HG03354 (cell line): ENCODE results near the gene GPRC5C.
A peak's percentile ranks its signal among the peaks of the same experiment; 100 is the strongest.

Experiments used
- ATAC-seq: cut with Tn5 transposase; IDR thresholded peaks from one replicate; pipeline ENCODE4 v1.9.1; 2021; ENCODE audit warnings: mild to moderate bottlenecking; ENCODE audit not compliant: unreplicated experiment, poor library complexity, severe bottlenecking

GPRC5C gene

DNA sequence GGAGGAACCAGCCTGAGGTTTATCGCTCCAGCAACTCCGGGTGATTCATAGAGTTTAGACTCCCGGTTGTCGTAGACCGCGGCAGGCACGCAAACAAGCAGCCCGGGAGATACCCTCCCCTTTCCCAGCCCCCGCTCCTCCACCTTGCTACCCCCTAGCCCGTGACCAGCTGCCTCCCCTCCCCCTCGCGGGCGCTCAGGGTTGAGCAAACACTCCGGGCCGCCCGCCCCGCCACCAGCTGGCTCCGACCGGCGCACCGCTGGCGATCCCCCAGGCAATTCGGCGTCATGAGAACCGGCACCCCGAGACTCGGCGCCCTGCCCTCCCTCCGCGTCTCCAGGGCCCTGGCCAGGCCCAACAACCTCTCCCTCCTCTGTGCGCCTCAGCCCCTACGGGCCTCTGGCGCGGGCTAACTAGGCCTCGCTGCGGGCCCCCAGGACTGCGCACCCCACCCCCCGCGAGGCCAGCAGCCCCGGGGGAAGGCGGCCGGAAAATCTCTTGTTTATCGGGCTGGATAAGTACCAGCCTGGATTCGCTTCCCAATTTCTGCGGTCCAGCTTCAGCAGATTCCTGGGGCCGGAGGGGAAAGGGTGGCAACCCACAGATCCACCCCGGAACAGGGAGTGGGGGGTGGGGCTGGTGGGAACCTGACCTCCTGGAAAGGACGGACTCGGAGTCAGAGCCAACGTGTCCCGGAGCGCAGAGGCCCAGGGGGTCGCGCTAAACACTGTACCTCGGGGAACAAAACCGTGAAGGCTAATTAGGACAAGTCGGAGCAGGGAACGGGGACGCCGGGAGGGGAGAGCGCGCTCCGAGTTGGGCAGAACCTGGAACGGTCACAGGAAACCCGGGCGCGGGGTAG lies 951 bp upstream of the GPRC5C start:
- peak; percentile 54 for ATAC-seq

DNA sequence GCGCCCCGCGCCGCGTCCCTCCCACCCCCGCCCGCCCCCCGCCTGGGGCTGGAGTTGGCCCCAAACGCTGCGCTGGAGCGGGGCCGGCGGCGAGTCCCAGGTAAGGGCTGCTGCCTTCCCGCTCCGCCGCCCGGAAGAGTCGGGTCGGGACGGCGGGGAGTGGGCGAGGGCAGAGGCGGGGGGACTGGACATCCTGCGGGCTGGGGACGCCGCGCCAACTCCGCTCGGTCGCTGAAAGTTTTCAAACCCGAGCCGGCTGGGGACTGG lies 469 bp downstream of the GPRC5C start:
- no peak for ATAC-seq

DNA sequence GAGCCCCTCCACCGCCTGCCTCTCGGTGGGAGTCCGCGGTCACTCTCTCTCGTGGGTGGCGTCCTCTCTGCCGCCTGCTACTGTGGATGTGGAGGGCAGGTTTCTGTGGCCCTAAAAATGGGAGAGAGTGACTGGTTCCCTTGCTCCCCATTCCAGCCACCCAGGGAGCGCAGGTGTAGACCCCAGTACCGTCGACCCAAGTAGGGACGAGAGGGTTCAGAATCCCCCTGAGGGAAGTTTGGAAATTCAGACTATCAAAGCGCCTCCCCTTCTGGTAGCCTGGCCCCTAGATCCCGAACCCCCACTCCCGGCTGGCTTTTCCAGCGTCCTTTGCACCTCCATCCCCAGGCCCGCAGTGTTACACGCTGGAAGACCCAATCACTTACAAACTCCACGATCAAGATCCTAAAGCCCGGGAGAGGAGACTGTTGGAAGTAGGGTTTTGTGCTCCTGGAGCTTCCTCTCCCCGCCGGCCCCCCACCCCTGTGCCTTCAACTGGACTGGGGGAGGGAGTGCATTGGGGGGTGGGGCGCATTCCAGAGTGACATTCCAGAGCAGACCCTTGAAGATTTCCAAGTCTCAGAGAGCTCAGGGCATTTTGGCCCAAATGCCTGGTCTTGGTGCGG lies 991 bp downstream of the GPRC5C start:
- ATAC-seq, result no peak

DNA sequence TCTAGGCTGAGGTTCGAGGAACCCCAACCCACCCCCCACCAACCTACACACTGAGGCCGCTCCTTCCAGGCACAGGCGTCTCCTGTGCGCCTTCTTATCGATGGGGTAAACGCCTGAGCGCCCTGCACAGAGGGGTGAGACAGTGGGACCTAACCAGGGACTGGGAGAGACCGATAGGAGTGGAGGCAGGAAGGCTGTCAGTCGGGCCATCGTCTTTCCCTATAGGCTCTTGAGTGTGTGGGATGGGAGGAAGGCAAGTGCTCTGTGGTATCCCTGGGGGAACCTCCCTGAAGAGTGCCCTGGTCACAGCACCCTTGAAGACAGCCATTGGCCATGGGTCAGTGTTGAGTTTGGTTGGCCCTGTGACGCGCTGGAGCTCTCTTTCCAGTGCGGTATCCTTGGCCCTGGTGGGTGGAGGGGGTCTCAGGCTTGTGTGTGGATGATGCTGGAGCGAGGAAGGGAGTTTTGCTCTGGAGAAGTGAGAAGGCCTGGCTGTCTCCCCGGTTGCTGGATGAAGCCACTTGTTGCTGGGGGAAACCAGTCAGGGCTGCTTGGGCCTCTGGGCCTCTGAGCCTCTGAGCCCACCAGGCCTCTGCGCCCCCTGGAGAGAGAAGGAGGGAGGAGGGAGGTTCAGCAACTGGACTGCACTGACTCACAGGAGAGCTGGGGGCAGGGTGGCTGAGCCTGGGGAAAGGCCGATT lies 1.7 kb downstream of the GPRC5C start:
- no peak for ATAC-seq

DNA sequence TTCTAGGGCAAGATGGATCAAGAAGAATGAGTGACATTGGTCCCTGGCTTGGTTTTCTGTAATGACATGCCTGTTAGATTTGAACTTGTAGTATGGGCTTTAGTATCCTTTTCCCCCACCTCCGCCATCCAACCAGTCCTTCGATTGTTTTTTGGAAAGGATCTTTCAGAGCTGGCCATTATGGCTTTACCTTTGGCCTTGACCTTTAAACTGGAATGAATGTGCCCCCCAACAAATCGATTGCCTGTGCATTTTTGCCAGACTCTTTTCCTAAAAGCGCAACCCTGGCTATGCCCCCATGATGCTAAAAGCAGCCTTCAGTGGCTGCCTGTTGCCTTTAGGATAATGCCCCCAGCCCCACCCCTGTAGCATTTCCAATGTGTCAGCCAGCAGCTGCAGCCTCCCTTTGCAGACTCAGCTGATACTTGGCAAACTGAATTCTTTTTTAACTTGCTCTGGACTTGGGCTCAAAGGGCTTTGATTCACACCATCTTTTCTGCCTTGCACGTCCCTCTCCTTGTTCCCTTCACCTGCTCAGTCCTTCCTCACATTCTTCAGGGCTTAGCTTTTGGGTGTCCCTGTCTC lies 4.0 kb downstream of the GPRC5C start:
- no peak for ATAC-seq

DNA sequence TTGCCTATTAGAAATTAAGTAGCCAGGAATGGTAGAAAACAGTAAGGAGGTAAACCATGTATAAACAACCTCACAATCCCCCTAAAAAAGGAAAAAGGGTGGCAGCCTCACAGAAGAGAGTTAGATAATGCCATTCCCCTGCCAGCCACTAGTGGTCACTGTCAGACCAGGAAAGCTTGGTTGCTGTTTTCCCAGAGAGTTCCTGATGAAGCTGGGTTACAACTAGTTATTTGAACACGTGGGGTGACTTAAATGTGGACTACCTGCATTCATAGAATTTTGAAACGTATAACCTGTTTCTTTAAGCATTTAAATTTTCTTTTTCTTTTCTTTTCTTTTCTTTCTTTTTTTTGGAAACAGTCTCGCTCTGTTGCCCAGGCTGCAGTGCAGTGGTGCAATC lies 5.8 kb downstream of the GPRC5C start:
- ATAC-seq, result no peak

DNA sequence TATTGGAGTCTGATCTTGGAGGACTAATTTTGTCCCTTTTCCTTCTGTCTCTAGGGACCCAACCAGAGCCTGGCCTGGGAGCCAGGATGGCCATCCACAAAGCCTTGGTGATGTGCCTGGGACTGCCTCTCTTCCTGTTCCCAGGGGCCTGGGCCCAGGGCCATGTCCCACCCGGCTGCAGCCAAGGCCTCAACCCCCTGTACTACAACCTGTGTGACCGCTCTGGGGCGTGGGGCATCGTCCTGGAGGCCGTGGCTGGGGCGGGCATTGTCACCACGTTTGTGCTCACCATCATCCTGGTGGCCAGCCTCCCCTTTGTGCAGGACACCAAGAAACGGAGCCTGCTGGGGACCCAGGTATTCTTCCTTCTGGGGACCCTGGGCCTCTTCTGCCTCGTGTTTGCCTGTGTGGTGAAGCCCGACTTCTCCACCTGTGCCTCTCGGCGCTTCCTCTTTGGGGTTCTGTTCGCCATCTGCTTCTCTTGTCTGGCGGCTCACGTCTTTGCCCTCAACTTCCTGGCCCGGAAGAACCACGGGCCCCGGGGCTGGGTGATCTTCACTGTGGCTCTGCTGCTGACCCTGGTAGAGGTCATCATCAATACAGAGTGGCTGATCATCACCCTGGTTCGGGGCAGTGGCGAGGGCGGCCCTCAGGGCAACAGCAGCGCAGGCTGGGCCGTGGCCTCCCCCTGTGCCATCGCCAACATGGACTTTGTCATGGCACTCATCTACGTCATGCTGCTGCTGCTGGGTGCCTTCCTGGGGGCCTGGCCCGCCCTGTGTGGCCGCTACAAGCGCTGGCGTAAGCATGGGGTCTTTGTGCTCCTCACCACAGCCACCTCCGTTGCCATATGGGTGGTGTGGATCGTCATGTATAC lies 8.0 kb downstream of the GPRC5C start:
- ATAC-seq, result no peak

DNA sequence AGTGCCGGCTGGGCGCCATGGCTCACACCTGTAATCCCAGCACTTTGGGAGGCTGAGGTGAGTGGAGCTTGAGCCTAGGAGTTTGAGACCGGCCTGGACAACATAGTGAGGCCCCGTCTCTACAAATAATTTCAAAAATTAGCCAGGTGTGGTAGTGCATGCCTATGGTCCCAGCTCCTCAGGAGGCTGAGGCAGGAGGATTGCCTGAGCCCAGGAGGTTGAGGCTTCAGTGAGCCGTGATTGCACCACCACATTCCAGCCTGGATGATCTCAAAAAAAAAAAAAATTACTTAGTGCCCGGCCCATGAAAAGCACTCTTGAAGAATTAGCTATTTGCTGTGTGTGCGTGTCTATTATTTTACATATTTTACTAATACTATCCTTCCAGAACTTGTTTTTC lies 9.6 kb downstream of the GPRC5C start:
- ATAC-seq, result no peak

DNA sequence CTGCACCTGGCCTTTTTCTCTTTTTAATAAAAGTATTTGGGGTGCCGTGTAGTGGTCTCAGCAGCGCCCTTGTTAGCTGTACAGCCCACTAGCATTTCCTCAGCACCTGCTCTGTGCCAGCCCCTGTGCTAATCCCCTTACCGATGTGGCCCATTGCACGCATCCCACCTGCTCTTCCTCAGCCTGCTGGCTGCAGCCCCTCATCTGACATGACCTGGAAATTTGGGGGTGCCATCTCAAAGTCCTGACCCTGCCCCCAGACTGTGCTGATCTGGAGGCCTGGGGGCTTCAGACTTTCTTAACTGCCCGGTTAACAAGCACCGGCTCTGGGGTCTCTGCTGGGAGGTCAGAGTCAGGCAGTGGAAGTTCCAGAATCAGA lies 10.4 kb downstream of the GPRC5C start:
- no peak for ATAC-seq

DNA sequence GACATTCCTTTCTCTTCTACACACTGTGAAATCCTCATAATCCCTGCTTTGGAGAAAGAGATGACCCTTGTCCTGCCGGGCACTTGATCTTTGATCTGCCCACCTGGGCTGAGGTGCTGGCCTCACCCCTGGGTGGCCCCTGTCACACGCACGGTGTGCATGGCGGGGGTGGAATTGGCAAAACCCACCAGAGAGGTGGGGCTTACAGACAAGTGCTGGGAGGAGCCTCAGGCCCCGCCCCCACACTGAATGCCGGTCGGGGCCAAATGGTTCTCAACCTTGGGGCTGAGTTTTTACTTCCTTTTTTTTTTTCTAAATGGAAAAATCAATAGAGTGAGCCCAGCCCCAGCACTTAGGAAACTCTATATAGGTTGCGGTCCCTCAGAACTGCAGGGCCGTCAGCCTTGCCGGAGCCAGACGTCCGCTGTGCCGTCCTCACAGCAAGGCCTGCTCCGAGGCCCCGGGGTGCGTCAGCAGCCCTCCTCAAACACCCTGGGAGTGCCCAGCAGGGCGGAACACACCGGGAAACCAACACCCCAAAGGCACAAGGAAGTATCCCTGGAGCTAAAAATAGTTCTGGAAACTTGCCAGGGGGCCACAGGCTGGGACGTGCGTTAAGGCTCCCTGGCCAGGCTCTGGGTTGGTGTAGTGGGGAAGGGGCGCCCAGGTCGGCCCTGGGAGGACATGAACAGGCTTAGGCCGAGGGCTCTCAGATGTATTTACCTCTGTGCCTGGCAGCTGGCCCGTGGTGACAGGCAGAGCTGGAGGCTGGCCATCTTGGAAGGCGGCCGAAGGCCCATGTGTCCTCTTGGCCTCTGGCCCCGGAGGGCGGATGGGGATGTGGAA lies 11.0 kb downstream of the GPRC5C start:
- peak; percentile 72 for ATAC-seq

DNA sequence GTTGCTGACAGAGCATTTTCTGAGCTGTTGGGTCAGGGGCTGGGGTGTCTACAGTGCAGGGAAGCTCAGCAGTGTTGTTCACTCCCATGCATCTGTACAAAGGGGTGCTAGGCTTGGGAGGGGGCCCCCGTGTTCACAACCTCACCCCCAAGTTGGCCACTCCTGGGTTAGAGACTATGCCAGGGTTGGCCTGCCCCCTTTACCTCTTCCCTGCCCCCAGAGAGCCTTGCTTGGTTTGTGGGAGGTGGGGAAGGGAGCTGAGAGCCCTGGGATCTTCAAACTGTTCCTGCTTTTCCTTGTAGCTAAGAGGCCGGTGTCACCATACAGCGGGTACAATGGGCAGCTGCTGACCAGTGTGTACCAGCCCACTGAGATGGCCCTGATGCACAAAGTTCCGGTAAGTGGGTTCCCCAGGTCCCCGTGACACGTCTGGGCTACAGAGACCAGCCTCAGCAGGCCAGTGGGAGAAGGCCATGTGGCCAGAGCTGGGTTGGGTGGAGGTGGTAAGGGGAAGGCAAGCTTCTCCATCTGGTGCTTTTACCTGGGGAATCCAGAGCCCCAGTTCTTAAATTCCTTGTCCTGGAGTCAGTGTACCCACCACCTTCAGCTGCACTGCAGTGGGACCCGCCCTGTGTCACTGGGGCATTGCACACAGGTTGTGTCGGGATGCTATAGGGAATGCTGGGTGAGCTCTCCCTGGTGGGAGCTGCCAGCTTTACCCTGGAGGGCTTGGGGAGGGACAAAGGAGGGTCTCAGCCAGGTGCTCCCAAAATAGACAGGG lies 11.8 kb downstream of the GPRC5C start:
- ATAC-seq, result no peak

DNA sequence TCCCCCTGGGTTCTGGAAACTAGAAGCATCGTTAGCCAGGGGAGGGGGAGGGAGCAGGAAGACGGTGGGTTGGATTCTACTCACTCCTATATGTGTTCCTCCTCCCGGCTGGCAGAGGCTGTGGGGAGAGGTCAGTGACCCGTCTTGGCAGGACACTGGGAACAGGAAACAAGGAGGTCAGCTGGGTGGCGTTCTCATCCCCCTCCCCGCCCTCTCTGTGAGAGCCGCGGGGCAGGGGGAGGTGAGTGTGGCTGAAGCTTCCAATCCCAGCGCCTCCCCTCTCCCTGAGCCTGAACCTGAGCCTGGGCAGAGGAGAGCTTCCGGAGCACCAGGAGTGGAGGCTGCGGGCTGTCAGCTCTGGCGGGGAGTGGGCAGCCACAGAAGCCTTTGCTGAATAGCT lies 12.5 kb downstream of the GPRC5C start:
- ATAC-seq, result no peak

DNA sequence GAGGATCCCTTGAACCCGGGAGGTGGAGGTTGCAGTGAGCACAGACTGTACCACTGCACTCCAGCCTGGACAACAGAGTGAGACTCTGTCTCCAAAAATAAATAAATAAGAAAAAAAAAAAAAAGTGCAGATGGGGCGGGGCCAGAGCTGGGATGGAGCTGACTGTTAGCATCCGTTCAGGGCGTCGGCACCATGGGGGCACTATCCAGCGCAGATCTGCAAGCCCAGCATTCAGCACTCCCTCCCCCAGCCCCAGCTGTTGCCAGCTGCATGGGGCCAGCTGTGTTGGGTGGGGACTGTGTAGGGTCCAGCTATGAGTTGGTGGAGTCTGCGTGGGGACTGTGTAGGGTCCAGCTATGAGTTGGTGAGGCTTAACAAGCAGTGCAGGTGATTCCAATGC lies 13.3 kb downstream of the GPRC5C start:
- no peak for ATAC-seq

DNA sequence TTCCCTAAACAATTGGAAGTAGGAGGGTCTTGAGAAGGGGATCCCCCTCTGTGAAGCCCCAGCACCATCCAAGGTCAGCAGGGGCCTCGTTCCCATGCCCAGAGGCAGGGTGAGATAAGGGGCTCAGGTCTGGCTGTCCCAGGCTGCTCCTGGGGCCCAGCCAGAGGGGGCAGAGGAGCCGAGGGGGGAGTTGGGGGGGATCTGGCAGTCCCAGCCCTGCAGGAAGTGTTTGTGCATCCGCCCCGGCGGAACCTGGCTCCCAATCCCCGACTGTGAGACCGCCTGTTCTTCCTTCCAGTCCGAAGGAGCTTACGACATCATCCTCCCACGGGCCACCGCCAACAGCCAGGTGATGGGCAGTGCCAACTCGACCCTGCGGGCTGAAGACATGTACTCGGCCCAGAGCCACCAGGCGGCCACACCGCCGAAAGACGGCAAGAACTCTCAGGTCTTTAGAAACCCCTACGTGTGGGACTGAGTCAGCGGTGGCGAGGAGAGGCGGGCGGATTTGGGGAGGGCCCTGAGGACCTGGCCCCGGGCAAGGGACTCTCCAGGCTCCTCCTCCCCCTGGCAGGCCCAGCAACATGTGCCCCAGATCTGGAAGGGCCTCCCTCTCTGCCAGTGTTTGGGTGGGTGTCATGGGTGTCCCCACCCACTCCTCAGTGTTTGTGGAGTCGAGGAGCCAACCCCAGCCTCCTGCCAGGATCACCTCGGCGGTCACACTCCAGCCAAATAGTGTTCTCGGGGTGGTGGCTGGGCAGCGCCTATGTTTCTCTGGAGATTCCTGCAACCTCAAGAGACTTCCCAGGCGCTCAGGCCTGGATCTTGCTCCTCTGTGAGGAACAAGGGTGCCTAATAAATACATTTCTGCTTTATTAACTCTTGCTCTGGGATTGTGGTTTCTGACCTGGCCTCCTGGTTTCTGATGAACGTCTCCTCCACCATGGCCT lies 14.9 kb downstream of the GPRC5C start:
- ATAC-seq, result peak; percentile 56

DNA sequence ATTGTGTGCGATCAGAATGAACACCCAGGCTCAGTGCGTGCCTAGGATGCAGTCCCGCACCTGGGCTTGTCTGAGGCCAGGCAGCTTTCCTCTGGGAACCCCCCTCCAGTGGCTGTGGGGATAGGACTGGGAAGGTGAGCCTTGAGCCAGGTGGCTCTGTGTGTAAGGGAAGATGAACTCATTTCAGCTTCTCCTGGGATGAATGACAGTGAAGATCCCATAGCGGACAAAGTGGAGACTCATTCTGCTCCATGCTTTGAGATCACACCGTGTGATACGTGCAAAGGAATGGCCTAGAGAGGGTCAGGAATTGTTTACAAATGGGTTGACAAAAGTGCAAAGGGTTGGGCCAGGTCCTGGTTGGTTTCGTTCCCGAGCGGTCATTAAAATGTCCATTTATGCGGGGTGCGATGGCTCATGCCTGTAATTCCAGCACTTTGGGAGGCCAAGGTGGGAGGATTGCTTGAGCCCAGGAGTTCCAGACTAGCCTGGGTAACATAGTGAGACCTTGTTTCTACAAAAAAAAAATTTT lies 15.8 kb downstream of the GPRC5C start:
- no peak for ATAC-seq

DNA sequence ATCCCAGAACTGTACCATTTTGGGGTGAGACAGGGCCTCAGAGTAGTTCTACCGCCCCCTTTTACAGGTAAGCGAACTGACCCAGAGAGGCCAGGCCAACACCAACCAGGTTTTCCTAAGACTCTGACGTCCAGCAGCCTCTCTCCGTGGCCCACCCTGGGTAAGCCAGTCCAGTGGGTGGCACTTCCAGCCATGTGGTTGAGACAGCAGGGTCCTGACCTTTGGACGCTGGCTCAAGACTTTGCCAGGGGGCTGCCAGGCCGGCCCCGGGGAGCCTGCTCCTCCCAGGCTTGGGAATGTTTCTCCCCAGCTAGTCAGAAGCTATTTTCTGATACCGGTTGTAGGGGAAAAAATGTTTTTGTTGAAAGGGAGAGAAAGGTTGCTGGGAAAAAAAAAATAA lies 16.9 kb downstream of the GPRC5C start:
- ATAC-seq, result no peak

DNA sequence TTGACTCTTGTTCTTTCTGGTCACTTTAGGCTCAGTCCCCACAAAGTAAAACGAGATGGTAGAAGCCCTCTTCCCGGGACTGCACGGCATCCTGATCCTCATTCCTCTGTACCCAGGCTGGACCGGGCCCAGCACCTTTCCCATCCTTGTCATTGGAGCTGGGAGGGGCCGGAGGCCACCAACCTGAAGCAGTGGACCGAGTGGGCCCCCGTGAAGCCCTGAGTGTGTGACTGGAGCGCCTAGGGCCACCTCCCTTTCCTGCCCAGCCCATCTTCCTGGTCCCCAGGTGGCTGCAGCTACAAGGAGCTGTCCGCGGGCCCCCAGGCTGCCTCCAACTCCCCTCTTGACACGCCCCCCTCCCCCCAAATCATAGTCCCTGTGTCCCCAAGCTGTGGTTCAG lies 17.4 kb downstream of the GPRC5C start:
- ATAC-seq, result no peak
